GM06990 (cell line): ENCODE data around the gene USP14.
"Not testable (repeated sequence)": the region's sequence is repeated elsewhere in the genome, so short reads cannot be mapped to it uniquely, and the experiment has no call there.

Experiments used
- DNase-seq: peaks from one replicate; pipeline ENCODE4 v3.0.0-alpha.2; 2011; ENCODE audit not compliant: insufficient read length; ENCODE audit errors: extremely low read depth
- H3K27me3 ChIP-seq: replicated peaks from 2 replicates; pipeline ENCODE4 v1.6.0; 2011; ENCODE audit warnings: low read length; ENCODE audit not compliant: control insufficient read depth, insufficient read depth
- H3K36me3 ChIP-seq: 2 replicates; pipeline ENCODE4 v1.5.1; 2011; ENCODE audit warnings: low read length; ENCODE audit not compliant: control insufficient read depth, insufficient read depth
- H3K4me3 ChIP-seq: replicated peaks from 2 replicates; pipeline ENCODE4 v1.5.1; 2011; ENCODE audit warnings: low read depth, mild to moderate bottlenecking, control low read depth, low read length
- CTCF ChIP-seq: IDR thresholded peaks from 2 replicates; pipeline ENCODE4 v1.5.1; 2011; ENCODE audit warnings: low read length, control low read depth, mild to moderate bottlenecking, inconsistent platforms; ENCODE audit not compliant: insufficient read depth, poor library complexity, severe bottlenecking

Gene USP14

GRCh38 chr18:158128-159036, at the start of gene USP14:
Gene USP14 (plus strand): TSS chr18:158557. CDS start chr18:158699, 142 bp downstream.
- no peaks in the 10 kb centered on the region for H3K36me3 ChIP-seq
- H3K27me3 ChIP-seq = no peaks in the 10 kb centered on the region
- H3K4me3 ChIP-seq = peak within 1 kb of the TSS; percentile 98
- TF ChIP-seq CTCF = no peak
- peak; percentile 98 for DNase-seq

GRCh38 chr18:108665-109063, 49.7 kb upstream of the USP14 start:
- not testable (repeated sequence) for H3K36me3 ChIP-seq, H3K4me3 ChIP-seq, H3K27me3 ChIP-seq, DNase-seq

GRCh38 chr18:109130-109921, 49.0 kb upstream of the USP14 start:
- not testable (repeated sequence) for H3K36me3 ChIP-seq, H3K4me3 ChIP-seq, H3K27me3 ChIP-seq
- peak; percentile 29 for DNase-seq
- TF ChIP-seq CTCF = peak; percentile 33

- not testable (repeated sequence) for H3K27me3 ChIP-seq, H3K36me3 ChIP-seq, DNase-seq, H3K4me3 ChIP-seq
These were observed 48.5 kb upstream of the USP14 start for GRCh38 chr18:109922-110261.

GRCh38 chr18:110351-111201, 47.8 kb upstream of the USP14 start:
- not testable (repeated sequence) for DNase-seq, H3K4me3 ChIP-seq, H3K36me3 ChIP-seq, H3K27me3 ChIP-seq

GRCh38 chr18:111306-112014, 46.9 kb upstream of the USP14 start:
- DNase-seq = peak; percentile 79
- no peak for TF ChIP-seq CTCF
- Histone ChIP-seq H3K36me3 (no peaks in the 10 kb centered on the region), H3K27me3 (no peaks in the 10 kb centered on the region), H3K4me3 (peak overlapping the region; percentile 14; the same call in 1 of the 2 replicates)

- DNase-seq, H3K36me3 ChIP-seq, H3K27me3 ChIP-seq: not testable (repeated sequence)
- peak overlapping the region; percentile 14; the same call in 1 of the 2 replicates for H3K4me3 ChIP-seq
These were observed 46.2 kb upstream of the USP14 start for GRCh38 chr18:112015-112733.

- H3K4me3 ChIP-seq, H3K27me3 ChIP-seq, H3K36me3 ChIP-seq, DNase-seq: not testable (repeated sequence)
These were observed 37.7 kb upstream of the USP14 start for GRCh38 chr18:120539-121260.
